Activated T-helper 1 cell treated with anti-CD3 and anti-CD28 coated beads, Interleukin-12 subunit alpha, Interleukin-12 subunit beta, Interleukin-2, Interleukin-4 antibody, amounts not matched to agents 30 ng/mL and 10 ng/mL and 1 ng/mL, durations not matched to agents 14 hours and 24 hours and 36 hours (primary cell): ENCODE results near the gene HLA-G. TPM values are rescaled to one million over a fixed set of nuclear protein-coding genes. Genes with fewer than 3 reads are reported as not detected.

Experiments
- DNase-seq: peaks from one replicate; pipeline ENCODE4 v3.0.0; 2021; ENCODE audit warnings: low spot score
- H3K27ac Mint-ChIP-seq: one replicate; pipeline ENCODE4 v1.8.0; 2021; ENCODE audit warnings: mild to moderate bottlenecking, mixed read lengths
- H3K27me3 Mint-ChIP-seq: one replicate; pipeline ENCODE4 v1.8.0; 2022; ENCODE audit warnings: mild to moderate bottlenecking, moderate library complexity, mixed read lengths; ENCODE audit not compliant: insufficient read depth
- H3K36me3 Mint-ChIP-seq: one replicate; pipeline ENCODE4 v1.8.0; 2021; ENCODE audit warnings: low read depth, mixed read lengths
- H3K4me1 Mint-ChIP-seq: one replicate; pipeline ENCODE4 v1.8.0; 2021; ENCODE audit warnings: low read depth, mixed read lengths
- H3K4me3 Mint-ChIP-seq: one replicate; pipeline ENCODE4 v1.8.0; 2021; ENCODE audit warnings: mild to moderate bottlenecking, moderate library complexity, mixed read lengths
- H3K9me3 Mint-ChIP-seq: one replicate; pipeline ENCODE4 v1.8.0; 2021; ENCODE audit warnings: mixed read lengths
- intact Hi-C: fragments of 100-400 bp; cut with micrococcal nuclease; formaldehyde crosslinking; loops from one replicate; pipeline ENCODE4 v1.15.1; 2024
- total RNA-seq: library from RNA; stranded (reverse); gene quantifications from 2 replicates; pipeline ENCODE4 v1.2.3, GENCODE V29; 2022

HLA-G gene
- total RNA-seq, 1 donor from 2014 or later, result 1.6 TPM

- no peaks in the 10 kb centered on the region for H3K4me1 Mint-ChIP-seq
These were observed 27.4 kb upstream of the HLA-G start for GRCh38 chr6:29800254-29800653.

GRCh38 chr6:29806387-29806786 is 21.2 kb upstream of the HLA-G start:
- H3K4me3 Mint-ChIP-seq, result no peak overlapping the region
- no peaks in the 10 kb centered on the region for H3K9me3 Mint-ChIP-seq
- H3K27ac Mint-ChIP-seq, result no peak overlapping the region
- peaks cover 5% of the 10 kb centered on the region for H3K4me1 Mint-ChIP-seq
- peaks cover 22% of the 10 kb centered on the region for H3K27me3 Mint-ChIP-seq
- no peak for DNase-seq
- no peaks in the 10 kb centered on the region for H3K36me3 Mint-ChIP-seq
- intact Hi-C loops, result no loop called here

More at GRCh38 chr6:29800254-29800653, 27.4 kb upstream of the HLA-G start:
- no peak overlapping the region for H3K4me3 Mint-ChIP-seq
- peaks cover 29% of the 10 kb centered on the region for H3K27me3 Mint-ChIP-seq
- H3K36me3 Mint-ChIP-seq, result no peaks in the 10 kb centered on the region
- intact Hi-C loops, result no loop called here
- H3K9me3 Mint-ChIP-seq, result no peaks in the 10 kb centered on the region
- no peak for DNase-seq
- H3K27ac Mint-ChIP-seq, result no peak overlapping the region

DNA sequence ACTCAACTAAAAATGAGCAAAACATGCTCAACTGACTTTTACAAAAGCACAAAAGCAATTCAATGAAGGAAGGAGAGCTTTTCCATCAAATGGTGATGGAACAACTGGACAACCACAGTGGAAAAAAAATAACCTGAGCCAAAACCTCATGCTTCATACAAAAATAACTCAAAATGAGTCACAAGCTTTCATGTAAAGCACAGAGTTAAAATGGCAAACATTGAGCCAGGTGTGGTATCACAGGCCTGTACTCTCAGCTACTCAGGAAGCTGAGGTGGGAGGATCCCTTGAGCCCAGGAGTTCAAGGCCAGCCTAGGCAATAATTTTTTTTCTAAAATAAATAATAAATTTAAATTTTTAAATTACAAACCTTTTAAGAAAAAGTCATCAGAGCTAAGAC is 18.4 kb upstream of the HLA-G start:
- H3K27ac Mint-ChIP-seq, result no peak overlapping the region
- H3K4me1 Mint-ChIP-seq, result peaks cover 5% of the 10 kb centered on the region
- H3K27me3 Mint-ChIP-seq, result peaks cover 18% of the 10 kb centered on the region
- no peak for DNase-seq
- H3K4me3 Mint-ChIP-seq, result no peak overlapping the region
- H3K9me3 Mint-ChIP-seq, result no peaks in the 10 kb centered on the region
- intact Hi-C loops, result no loop called here
- no peaks in the 10 kb centered on the region for H3K36me3 Mint-ChIP-seq

GRCh38 chr6:29810371-29810770 is 17.3 kb upstream of the HLA-G start:
- DNase-seq, result no peak
- no peak overlapping the region for H3K4me3 Mint-ChIP-seq
- peaks cover 5% of the 10 kb centered on the region for H3K4me1 Mint-ChIP-seq
- no peak overlapping the region for H3K27ac Mint-ChIP-seq
- intact Hi-C loops, result no loop called here
- no peaks in the 10 kb centered on the region for H3K9me3 Mint-ChIP-seq
- peaks cover 20% of the 10 kb centered on the region for H3K27me3 Mint-ChIP-seq
- no peaks in the 10 kb centered on the region for H3K36me3 Mint-ChIP-seq

DNA sequence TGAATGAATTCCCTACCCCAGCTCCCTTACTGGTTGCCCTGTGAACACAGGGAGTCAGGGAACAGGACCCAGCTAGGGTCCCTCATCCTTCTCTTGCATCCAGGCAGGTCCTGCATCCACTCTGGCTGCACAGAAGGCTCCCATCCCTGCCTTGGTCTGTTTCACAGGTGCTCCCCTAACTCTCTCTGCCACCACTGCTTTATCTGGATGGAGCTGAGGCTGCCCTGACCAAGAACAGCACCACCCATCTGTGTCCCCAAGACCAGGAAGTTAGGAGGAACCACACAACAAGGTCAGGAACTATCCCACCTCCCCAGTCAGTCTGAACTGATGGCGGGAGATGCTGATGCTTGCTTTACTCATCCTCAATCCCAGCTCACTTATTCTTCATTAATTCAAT is 16.2 kb upstream of the HLA-G start:
- H3K4me3 Mint-ChIP-seq, result no peak overlapping the region
- intact Hi-C loops, result no loop called here
- no peak overlapping the region for H3K27ac Mint-ChIP-seq
- H3K27me3 Mint-ChIP-seq, result peaks cover 20% of the 10 kb centered on the region
- peaks cover 5% of the 10 kb centered on the region for H3K4me1 Mint-ChIP-seq
- H3K36me3 Mint-ChIP-seq, result no peaks in the 10 kb centered on the region
- no peaks in the 10 kb centered on the region for H3K9me3 Mint-ChIP-seq
- no peak for DNase-seq

DNA sequence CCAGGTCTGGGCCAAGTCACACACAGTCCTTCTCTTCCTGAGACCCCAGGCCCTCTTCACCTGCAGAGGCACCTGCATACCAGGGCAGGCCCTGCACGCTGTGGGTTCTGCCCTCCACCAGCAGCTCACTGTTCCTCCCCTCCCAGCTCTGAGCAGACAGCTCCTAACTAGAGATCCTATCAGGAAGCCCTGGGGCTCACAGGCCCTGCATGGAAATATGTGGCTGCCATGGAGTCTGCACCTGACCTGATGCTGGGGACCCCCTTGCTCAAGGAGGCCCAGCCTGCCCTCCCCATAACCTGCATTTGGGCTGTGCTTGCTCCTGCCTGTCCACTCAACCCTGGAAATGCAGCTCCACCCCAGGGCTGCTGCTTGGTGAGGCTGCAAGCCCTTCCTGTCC is 14.6 kb upstream of the HLA-G start:
- no peak overlapping the region for H3K4me3 Mint-ChIP-seq
- no peaks in the 10 kb centered on the region for H3K9me3 Mint-ChIP-seq
- H3K4me1 Mint-ChIP-seq, result peaks cover 5% of the 10 kb centered on the region
- H3K36me3 Mint-ChIP-seq, result no peaks in the 10 kb centered on the region
- intact Hi-C loops, result no loop called here
- DNase-seq, result no peak
- H3K27ac Mint-ChIP-seq, result no peak overlapping the region
- H3K27me3 Mint-ChIP-seq, result peaks cover 18% of the 10 kb centered on the region

DNA sequence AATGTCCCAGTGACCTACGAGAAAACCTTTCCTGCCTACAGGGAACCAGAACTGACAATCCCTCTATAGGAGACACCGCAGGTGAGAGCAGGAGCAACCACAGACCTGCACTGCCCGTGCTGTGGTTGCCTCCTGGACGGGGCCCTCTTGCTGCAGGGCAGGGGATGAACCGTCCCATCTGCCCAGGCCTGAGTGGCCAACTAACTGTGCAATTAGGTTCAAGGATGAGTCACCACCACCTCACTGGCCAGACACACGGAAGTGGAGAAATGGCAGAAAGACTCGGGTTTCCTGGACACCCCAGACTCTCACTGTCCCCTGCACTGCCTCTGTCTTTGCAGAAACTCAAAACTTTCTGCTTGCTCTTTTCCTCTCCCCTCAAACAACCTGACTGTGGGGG is 13.8 kb upstream of the HLA-G start:
- H3K4me1 Mint-ChIP-seq, result peaks cover 5% of the 10 kb centered on the region
- no peak for DNase-seq
- no peaks in the 10 kb centered on the region for H3K36me3 Mint-ChIP-seq
- H3K27me3 Mint-ChIP-seq, result peaks cover 20% of the 10 kb centered on the region
- H3K4me3 Mint-ChIP-seq, result no peak overlapping the region
- intact Hi-C loops, result no loop called here
- H3K27ac Mint-ChIP-seq, result no peak overlapping the region
- H3K9me3 Mint-ChIP-seq, result no peaks in the 10 kb centered on the region

DNA sequence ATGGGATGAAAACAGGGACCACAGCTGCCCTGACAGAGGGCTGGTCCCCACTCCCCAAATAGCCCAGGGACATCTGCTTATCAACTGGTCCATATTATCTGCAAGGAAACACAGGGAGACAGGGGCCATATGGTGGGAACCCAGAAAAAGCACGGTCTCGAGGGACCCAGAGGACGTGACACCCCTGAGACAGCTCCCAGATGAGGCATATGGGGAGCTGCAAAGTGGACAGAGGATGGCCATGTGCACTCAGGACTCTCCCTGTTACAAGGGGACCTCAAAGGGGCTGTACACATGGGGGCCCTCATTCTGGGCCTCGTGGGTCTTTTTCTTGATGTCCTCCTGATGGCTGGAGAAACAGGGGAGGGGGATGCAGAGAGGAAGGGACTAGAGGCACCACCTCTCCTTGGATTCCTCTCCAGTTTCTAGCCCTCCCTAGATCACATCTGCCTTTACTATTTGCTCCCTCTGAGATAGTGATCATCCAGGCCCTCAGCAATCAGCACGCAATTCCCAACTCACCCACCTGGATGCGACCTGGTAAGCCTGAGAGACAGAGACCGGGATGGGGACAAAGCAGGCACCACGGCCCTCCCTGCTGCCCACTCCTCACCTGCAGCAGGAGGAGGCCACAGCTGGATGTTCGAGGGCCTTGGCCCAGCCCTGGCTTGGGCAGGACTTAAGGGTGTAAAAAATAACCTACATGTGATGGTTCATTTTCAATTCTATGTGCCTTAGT is 13.1 kb upstream of the HLA-G start:
- no peak overlapping the region for H3K4me3 Mint-ChIP-seq
- H3K27ac Mint-ChIP-seq, result no peak overlapping the region
- peaks cover 24% of the 10 kb centered on the region for H3K27me3 Mint-ChIP-seq
- DNase-seq, result no peak
- H3K9me3 Mint-ChIP-seq, result no peaks in the 10 kb centered on the region
- intact Hi-C loops, result no loop called here
- H3K36me3 Mint-ChIP-seq, result no peaks in the 10 kb centered on the region
- no peaks in the 10 kb centered on the region for H3K4me1 Mint-ChIP-seq

DNA sequence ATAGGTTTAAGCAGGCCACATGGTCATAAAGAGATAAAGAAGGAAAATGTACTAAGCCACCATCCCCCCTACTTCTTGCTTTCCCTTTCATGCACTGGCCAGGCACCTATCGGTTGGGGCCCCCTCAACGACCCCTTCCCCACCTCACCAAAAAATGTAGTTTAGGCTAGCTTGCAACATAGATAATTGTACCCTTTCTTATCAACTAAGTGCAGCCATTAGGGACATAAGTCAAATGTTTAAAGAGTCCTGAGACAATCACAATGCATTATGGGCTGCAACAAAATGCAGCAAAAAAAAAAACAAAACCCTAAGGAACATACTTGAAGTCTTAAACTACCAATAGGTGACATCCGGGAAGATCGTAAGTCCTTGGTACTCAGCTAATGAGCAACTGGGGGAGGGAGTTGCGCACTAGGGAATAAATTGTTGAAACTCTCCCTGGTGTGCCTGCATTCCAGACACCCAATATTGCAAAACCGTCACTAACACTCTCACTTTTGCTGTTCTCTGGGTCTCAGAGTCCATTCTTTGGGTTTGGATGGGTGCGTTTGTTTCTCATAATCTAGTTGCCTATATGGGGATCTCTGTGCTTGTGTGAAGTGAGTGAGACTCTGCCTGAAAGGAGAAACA is 12.4 kb upstream of the HLA-G start:
- intact Hi-C loops, result no loop called here
- H3K27ac Mint-ChIP-seq, result no peak overlapping the region
- H3K36me3 Mint-ChIP-seq, result no peaks in the 10 kb centered on the region
- H3K27me3 Mint-ChIP-seq, result peaks cover 23% of the 10 kb centered on the region
- no peak for DNase-seq
- H3K9me3 Mint-ChIP-seq, result no peaks in the 10 kb centered on the region
- no peaks in the 10 kb centered on the region for H3K4me1 Mint-ChIP-seq
- no peak overlapping the region for H3K4me3 Mint-ChIP-seq

- H3K36me3 Mint-ChIP-seq, result no peaks in the 10 kb centered on the region
- intact Hi-C loops, result no loop called here
These were observed 11.6 kb upstream of the HLA-G start for GRCh38 chr6:29816030-29816429.

GRCh38 chr6:29818892-29819291 is 8.7 kb upstream of the HLA-G start:
- intact Hi-C loops, result no loop called here
- no peak overlapping the region for H3K27ac Mint-ChIP-seq
- DNase-seq, result no peak
- no peaks in the 10 kb centered on the region for H3K4me1 Mint-ChIP-seq
- H3K27me3 Mint-ChIP-seq, result peaks cover 45% of the 10 kb centered on the region
- H3K4me3 Mint-ChIP-seq, result no peak overlapping the region
- no peaks in the 10 kb centered on the region for H3K36me3 Mint-ChIP-seq
- no peaks in the 10 kb centered on the region for H3K9me3 Mint-ChIP-seq

More at GRCh38 chr6:29816030-29816429, 11.6 kb upstream of the HLA-G start:
- H3K27me3 Mint-ChIP-seq, result peaks cover 22% of the 10 kb centered on the region
- H3K4me1 Mint-ChIP-seq, result no peaks in the 10 kb centered on the region
- H3K9me3 Mint-ChIP-seq, result no peaks in the 10 kb centered on the region
- H3K27ac Mint-ChIP-seq, result no peak overlapping the region
- no peak overlapping the region for H3K4me3 Mint-ChIP-seq
- DNase-seq, result no peak

DNA sequence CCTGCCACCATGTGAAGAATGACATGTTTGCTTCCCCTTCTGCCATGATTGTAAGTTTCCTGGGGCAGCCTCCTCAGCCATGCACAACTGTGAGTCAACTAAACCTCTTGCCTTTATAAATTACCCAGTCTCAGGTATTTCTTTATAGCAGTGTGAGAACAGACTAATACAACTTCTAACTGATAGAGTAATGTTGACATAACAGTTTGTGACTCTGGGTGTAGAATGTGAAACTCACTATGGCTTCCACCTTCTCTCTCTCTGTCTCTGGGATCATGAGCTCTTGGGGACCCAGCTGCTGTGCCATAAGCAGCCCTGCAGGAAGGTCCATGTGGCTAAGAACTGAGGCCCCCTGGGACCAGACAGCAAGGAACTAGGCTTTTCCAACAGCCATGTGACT is 3.5 kb upstream of the HLA-G start:
- H3K4me1 Mint-ChIP-seq, result no peaks in the 10 kb centered on the region
- peaks cover 72% of the 10 kb centered on the region for H3K27me3 Mint-ChIP-seq
- no peak overlapping the region for H3K4me3 Mint-ChIP-seq
- no peak for DNase-seq
- intact Hi-C loops, result no loop called here
- H3K27ac Mint-ChIP-seq, result no peak overlapping the region
- H3K9me3 Mint-ChIP-seq, result no peaks in the 10 kb centered on the region
- peaks cover 2% of the 10 kb centered on the region for H3K36me3 Mint-ChIP-seq

- H3K36me3 Mint-ChIP-seq, result peaks cover 2% of the 10 kb centered on the region
- no peaks in the 10 kb centered on the region for H3K4me1 Mint-ChIP-seq
- no peak for DNase-seq
- H3K9me3 Mint-ChIP-seq, result no peaks in the 10 kb centered on the region
- H3K27me3 Mint-ChIP-seq, result peaks cover 80% of the 10 kb centered on the region
- no peak overlapping the region for H3K27ac Mint-ChIP-seq
- no peak overlapping the region for H3K4me3 Mint-ChIP-seq
- intact Hi-C loops, result no loop called here
These were observed 1.8 kb upstream of the HLA-G start for GRCh38 chr6:29825848-29826247.
